Cardiac septum (tissue), 1 donor: ENCODE results near the gene NSMCE1. TPM values are rescaled to one million over a fixed set of nuclear protein-coding genes. Genes with fewer than 3 reads are reported as not detected.
"Not testable (repeated sequence)": the region's sequence is repeated elsewhere in the genome, so short reads cannot be mapped to it uniquely, and the experiment has no call there.

Experiments
- DNase-seq: peaks from one replicate; pipeline ENCODE4 v3.0.0-alpha.2; 2020; ENCODE audit warnings: low spot score
- intact Hi-C: fragments of 100-400 bp; cut with DNase I; formaldehyde crosslinking; loops from one replicate; pipeline ENCODE4 v1.14.0; 2022
- total RNA-seq: library from RNA; stranded (reverse); fragmentation: NEBNext Ultra II Directional; extraction: Animal tissue kit (Norgen Biotek cat#: 25700); gene quantifications from one replicate; pipeline ENCODE4 v1.2.1, GENCODE V29; 2021
- donor health status: DM: no; HTN: no; CAD: no.

The NSMCE1 gene
- total RNA-seq, 1 donor from 2014 or later: 27.2 TPM

GRCh38 chr16:27208081-27208680 lies 60.4 kb downstream of the NSMCE1 start:
- DNase-seq: no peak
- intact Hi-C loops: no loop called here

GRCh38 chr16:27207121-27207520 lies 61.5 kb downstream of the NSMCE1 start:
- intact Hi-C loops, DNase-seq: not testable (repeated sequence)

DNA sequence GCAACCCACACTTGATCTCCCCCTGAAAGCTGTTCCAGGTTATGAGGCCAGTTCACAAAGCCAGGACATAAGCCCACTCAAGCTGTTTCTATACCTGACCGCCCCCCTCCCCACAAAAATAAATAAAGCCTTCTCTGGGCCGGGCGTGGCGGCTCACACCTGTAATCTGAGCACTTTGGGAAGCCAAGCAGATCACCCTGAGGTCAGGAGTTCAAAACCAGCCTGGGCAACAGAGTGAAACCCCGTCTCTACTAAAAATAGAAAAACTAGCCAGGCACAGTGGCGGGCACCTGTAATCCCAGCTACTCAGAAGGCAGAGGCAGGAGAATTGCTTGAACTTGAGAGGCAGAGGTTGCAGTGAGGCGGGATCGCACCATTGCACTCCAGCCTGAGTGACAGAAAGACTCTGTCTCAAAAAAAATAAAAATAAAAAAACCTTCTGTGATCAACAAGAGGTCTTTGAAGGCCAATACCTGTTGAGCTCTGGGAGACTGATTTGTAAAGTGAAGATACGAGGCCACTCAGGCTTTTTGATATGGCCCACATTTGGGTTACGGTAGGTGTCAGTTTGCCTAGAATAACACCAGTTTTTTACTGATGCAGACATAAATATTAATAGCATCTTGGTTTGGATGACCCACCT lies 63.0 kb downstream of the NSMCE1 start:
- intact Hi-C loops: no loop called here
- DNase-seq: no peak

DNA sequence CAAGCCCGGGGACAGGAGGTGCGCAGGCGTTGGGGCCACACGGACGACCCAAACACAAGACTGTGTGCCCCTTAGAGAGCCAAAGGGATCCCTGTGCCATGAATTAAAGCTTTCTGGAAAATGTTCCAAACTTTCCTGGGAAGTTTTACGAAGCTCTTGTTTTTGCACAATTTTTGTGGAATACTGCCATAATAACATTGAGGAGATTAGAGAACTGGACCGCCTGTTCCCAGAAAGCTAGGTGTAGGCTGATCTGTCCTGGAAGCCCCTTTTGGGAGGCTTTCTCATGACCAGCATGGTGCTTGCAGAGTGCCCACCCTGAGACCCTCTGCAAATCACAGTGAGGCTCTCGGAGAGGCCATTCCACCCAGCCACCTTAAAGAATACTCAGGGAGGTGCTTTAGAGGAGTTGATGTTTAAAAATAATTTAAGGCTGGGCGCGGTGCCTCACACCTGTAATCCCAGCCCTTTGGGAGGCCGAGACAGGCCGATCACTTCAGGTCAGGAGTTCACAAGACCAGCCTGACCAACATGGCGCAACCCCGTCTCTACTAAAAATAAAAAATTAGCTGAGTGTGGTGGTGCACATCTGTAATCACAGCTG lies 64.2 kb downstream of the NSMCE1 start:
- no peak for DNase-seq
- intact Hi-C loops: no loop called here

DNA sequence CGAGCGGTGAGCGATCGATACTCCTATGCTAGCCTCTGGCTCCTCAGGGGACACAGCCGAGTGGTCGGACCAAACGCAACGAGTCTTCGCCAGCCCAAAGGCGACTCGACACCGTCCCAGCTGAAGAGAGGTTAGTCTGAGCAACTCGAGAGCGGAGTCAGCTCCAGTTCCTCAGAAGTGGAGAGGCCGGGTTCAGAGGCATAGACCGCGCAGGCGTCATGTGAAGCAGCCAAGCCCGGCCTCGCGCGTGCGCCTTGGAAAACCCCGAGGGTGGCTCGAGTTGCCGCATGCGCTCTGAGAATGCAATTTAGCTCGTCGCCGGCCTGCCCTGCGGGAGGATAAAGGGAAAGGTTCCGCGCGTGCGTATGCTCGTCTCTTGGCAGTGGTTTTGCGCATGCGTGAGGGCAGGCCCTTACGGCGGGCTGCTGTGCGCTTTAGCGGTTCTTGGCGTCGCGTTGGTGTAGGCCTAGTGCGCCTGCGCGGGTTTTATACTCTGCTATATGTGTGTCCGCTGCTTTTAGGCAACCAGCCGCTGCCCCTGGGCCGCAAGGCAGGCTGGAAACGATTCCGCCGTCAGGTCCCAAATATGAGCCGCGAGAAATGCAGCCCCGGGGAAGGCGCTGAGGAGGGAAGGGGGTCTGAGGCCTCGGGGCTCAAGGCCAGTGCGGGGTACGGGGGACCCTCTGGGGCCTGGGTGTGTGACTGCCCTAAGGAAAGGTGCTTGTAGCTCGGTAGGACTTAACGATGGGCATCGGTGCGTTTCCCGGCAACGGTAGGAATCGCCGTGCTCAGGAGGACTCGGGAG lies 64.9 kb downstream of the NSMCE1 start, which contains the start of gene KDM8:
TSS of gene KDM8 (plus strand) at position 20 of the 805 bp plus-strand sequence. CDS start 6,598 bp downstream, outside the sequence.
- DNase-seq: peak; percentile 100
- intact Hi-C loops: no loop called here

DNA sequence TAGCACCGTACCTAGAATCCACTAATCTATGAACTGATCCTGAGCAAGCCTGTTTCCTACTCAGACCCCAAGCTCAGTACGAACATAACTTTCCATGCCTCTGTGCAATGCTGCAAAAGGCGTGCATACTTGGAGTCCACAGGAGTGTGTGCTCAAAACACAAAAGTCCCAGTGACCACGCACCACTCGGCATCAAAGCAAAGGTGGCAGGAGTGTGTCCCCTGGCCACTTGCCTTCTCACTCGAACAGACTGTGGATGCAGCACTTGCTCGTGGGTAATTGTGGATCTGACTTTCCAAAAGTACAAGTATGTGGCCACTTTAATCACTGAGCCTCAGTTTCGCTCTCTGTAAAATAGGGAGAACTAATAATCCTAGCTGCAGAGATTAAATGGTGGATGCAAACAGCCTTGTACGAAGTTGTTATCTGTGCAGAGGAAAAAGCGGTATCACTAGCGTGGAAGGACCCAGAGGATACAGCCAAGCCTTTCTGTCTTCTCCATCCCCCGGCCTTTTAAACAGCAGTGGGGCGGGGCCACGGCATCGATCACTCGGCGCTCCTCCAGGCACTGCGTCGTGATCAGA lies 65.6 kb downstream of the NSMCE1 start:
- peak; percentile 95 for DNase-seq
- intact Hi-C loops: no loop called here

DNA sequence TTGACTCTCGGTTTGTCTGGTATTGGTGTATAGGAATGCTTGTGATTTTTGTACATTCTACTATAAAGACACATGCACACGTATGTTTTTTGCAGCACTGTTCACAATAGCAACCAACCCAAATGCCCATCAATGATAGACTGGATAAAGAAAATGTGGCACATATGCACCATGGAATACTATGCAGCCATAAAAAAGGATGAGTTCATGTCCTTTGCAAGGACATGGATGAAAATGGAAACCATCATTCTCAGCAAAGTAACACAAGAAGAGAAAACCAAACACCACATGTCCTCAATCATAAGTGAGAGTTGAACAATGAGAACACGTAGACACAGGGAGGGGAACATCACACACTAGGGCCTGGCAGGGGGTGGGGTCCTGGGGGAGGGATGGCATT lies 67.7 kb downstream of the NSMCE1 start:
- intact Hi-C loops, DNase-seq: not testable (repeated sequence)

GRCh38 chr16:27199736-27200135 lies 68.8 kb downstream of the NSMCE1 start:
- no peak for DNase-seq
- intact Hi-C loops: no loop called here

- intact Hi-C loops: no loop called here
- DNase-seq: no peak
Measured at GRCh38 chr16:27199235-27199586, 69.4 kb downstream of the NSMCE1 start.

DNA sequence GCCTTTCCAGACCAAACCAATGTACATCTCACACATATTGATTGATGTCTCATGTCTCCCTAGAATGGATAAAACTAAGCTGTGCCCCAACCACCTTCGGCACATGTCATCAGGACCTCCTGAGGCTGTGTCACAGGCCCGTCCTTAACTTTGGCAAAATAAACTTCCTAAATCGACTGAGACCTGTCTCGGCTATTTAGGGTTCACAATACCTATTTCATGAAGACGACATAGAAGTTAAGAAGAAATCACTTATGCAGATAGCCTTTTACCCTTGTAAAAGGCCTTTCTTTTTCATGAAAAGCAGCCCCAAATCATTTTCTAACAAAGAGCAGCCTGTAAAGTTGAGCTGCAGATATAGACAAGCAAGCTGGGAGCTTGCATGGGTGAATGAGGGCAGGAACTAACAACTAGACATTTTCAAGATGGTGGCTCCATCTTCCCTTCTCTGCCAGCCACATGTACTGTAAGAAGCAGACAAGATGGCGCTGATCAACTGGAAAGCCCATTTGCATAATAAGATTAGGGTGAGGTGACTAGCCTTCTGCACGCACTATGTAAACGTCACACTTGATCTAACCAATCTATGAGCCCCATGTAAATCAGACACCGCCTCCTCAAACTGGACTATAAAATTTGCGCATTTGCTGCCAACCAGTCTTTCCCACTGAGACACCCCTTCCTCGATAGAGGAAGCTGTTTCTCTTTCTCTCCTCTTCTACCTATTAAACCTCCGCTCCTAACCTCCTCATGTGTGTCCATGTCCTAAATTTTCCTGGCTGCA lies 69.9 kb downstream of the NSMCE1 start:
- intact Hi-C loops: no loop called here
- no peak for DNase-seq

DNA sequence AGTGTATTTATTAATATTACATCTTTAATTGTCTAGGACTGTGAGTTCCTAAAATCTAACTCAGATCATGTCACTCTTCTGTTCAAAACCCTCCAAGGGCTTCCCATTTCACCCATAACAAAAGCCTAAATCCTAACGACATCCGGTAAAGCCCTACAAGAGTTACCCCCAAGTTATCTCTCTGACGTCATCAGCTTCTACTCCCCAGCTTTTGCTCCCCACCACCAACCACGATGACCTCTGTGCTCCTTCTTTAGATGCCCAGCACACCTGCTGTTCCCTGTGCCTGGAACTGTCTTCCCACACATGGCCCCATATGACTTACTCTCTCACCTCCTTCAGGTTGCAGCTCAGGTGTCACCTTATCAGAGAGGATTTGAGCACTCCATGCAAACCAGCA lies 71.6 kb downstream of the NSMCE1 start:
- intact Hi-C loops: no loop called here
- DNase-seq: no peak

DNA sequence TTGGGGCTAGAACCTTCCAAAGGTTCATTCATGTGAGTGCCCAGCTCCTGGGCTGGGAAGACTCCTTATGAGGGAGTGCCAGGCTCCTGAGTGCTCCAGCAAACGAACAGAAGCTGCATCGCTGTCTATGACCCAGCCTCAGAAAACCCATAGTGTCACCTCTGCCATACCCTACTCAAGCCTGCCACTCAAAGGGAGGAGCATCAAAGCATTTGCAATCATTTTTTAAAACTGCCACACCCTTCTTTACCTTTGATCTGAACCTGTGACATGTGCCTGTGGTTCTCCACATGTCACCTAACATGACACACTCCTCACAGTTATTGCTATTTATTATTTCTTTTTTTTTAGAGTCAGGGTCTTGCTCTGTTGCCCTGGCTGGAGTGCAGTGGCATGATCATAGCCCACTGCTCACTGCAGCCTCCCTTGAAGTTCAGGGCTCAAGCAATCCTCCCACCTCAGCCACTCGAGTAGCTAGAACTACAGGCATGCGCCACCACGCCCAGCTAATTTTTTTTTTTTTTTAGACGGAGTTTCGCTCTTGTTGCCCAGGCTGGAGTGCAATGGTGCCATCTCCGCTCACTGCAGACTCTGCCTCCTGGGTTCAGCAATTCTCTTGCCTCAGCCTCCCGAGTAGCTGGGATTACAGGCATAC lies 72.5 kb downstream of the NSMCE1 start:
- intact Hi-C loops: no loop called here
- DNase-seq: no peak

DNA sequence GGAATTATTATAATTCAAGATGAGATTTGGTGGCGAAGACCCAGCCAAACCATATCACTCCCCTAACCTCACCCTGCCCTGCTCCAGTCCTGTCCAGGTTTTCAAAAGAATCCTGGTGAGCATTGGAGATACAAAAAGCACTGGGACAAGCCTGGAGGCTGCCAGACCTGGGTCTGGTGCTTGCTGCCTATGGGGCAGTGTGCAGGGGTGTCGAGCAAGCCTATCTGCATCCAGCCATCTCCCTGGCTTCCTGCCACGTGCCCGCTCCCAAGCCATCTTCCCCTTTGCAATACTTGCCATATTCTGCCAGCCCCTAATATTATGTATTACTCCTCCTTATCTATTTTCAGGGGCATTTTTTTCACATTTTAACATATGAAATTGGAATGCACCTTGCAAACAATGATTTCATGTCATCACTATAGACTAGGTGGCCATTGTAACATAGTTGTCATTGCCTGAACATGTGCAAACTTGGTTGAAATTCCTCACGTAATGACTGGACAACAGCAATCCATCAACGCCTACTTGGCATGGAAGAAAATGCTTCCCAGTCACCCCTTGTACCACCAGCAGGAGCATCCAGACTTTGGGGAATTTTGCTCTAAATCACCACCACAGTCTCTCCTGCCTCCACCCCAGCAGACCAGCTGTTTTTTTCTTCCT lies 73.4 kb downstream of the NSMCE1 start:
- intact Hi-C loops: no loop called here
- DNase-seq: no peak

DNA sequence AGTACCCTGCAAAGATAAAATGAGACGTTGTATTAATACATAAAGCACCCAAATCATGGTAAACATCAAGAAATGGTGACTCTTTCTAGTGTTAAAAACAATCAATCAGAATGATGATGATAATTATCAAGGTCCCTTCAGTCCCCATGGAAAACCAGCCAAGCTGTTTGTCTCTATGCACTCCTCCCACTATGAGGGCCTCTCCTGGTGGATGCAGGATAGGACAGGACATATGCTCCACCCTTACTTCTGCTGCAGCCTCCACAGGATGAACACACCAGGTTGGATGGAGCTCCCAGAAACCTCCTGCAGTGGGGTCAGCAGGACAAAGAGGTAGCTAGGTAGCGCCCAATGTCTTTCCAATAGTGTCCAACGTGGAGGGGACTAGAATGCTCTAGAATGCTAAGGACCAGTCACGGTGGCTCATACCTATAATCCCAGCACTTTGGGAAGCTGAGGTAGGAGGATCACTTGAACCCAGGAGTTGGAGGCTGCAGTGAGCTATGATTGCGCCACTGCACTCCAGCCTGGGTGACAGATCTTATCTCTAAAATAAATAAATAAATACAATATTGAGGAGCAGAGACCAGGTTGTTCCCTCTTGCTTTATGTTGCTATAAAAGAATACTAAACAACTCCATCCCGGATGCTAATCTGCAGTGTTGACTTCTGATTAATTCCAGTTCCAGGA lies 75.1 kb downstream of the NSMCE1 start:
- intact Hi-C loops: no loop called here

GRCh38 chr16:27191352-27191924 lies 77.1 kb downstream of the NSMCE1 start:
- DNase-seq: no peak
- intact Hi-C loops: no loop called here

More for the DNA sequence above, 75.1 kb downstream of the NSMCE1 start:
- no peak for DNase-seq

GRCh38 chr16:27190316-27190871 lies 78.2 kb downstream of the NSMCE1 start:
- no peak for DNase-seq
- intact Hi-C loops: no loop called here
